ENCODE results near the gene SLC8A3.

SLC8A3 gene

GRCh38 chr14:70098250-70098809 lies 90.4 kb downstream of the SLC8A3 start:
- FAIRE-seq (no peak), DNase-seq (ENCODE audit: insufficient read length, low spot score) (no peak)
- TF ChIP-seq CTCF (IDR thresholded peaks at IDR 0.05; ENCODE audit: insufficient read depth, missing control alignments): no peak

DNA sequence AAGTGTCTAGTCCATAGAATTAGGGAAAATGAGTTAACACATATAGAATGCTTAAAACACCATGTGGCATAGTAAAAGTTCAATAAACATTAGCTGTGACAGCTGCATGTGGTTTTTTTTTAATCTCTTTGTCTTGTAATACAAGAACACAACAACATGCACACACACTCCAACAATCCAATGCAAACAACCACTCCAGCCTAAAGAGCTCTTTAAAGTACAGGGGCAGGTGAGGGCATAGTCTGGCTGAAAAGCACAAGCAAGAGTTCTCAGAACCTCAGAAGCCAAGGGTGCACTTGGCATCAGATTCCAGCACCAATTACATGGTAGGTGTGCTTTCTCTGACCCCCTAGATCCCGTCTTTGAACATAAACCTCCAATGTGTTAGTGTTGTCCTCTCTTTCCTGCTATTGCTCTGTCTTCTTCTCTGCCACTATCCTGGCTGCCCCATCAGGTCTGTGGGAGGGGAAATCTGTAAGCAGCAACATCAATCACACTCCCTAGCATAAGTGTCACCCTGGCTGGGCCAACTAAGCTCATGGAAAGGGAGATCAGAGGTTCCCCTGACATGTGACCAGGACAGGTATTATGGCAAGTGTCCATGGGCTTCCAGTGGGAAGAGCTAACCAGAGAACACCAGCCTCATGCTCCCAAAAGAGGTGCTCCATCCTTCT lies 91.0 kb downstream of the SLC8A3 start:
- DNase-seq (ENCODE audit: insufficient read length, low spot score) (no peak), FAIRE-seq (no peak)
- TF ChIP-seq CTCF (IDR thresholded peaks at IDR 0.05; ENCODE audit: insufficient read depth, missing control alignments): no peak

- peak; percentile 22 for TF ChIP-seq CTCF (IDR thresholded peaks at IDR 0.05; ENCODE audit: insufficient read depth, missing control alignments)
- FAIRE-seq: no peak
- no peak for DNase-seq (ENCODE audit: insufficient read length, low spot score)
Observed at GRCh38 chr14:70096866-70097265, 91.9 kb downstream of the SLC8A3 start.

GRCh38 chr14:70094631-70095030 lies 94.1 kb downstream of the SLC8A3 start:
- no peak for DNase-seq (ENCODE audit: insufficient read length, low spot score)
- no peak for TF ChIP-seq CTCF (IDR thresholded peaks at IDR 0.05; ENCODE audit: insufficient read depth, missing control alignments)

DNA sequence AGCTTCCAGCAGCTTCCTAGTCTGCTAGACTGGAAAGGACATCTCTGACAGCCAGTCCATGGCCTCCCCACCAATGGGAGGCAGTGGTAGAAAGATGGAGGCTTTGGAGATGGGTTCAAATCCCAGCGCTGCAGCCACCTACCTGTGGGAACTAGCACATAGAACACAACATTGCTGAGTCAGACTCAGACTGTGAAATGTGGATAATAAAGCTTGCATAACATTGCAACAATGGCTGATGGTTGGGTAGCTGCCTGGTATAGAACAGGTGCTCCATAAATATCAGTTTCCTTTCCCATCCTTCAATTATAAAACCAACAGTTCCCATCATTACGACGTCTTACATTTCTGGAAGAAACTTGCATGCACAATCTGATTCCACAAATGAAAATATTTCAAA lies 94.6 kb downstream of the SLC8A3 start:
- TF ChIP-seq CTCF (IDR thresholded peaks at IDR 0.05; ENCODE audit: insufficient read depth, missing control alignments): no peak
- FAIRE-seq (no peak), DNase-seq (ENCODE audit: insufficient read length, low spot score) (no peak)

More at GRCh38 chr14:70094631-70095030, 94.1 kb downstream of the SLC8A3 start:
- no peak for FAIRE-seq

GRCh38 chr14:70093156-70093555 lies 95.6 kb downstream of the SLC8A3 start:
- no peak for TF ChIP-seq CTCF (IDR thresholded peaks at IDR 0.05; ENCODE audit: insufficient read depth, missing control alignments)
- FAIRE-seq (no peak), DNase-seq (ENCODE audit: insufficient read length, low spot score) (no peak)

DNA sequence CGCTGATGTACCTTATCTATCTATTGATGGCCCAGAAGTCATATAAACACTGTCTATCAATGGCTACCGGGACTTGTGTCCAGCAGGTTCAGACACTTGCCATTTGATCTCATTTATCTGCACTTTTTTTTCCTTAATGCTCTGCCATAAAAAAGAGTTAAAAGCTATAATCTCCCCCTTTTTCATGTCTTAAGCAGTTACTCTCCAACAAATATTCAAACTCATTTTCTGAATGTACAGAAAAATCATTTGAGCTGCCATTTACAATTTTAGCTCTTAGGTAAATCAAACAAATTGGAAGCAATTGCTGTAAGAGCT lies 101.4 kb downstream of the SLC8A3 start:
- FAIRE-seq (no peak), DNase-seq (ENCODE audit: insufficient read length, low spot score) (no peak)
- no peak for TF ChIP-seq CTCF (IDR thresholded peaks at IDR 0.05; ENCODE audit: insufficient read depth, missing control alignments)

Measured in D721Med (cell line).